T follicular helper cell (primary cell): ENCODE measurements around the gene ACE.

Source experiments
- DNase-seq: peaks from one replicate; pipeline ENCODE4 v3.0.0-alpha.2; 2020; ENCODE audit warnings: low read depth

ACE gene

GRCh38 chr17:63491413-63491812, 14.6 kb downstream of the ACE start:
- no peak for DNase-seq

DNA sequence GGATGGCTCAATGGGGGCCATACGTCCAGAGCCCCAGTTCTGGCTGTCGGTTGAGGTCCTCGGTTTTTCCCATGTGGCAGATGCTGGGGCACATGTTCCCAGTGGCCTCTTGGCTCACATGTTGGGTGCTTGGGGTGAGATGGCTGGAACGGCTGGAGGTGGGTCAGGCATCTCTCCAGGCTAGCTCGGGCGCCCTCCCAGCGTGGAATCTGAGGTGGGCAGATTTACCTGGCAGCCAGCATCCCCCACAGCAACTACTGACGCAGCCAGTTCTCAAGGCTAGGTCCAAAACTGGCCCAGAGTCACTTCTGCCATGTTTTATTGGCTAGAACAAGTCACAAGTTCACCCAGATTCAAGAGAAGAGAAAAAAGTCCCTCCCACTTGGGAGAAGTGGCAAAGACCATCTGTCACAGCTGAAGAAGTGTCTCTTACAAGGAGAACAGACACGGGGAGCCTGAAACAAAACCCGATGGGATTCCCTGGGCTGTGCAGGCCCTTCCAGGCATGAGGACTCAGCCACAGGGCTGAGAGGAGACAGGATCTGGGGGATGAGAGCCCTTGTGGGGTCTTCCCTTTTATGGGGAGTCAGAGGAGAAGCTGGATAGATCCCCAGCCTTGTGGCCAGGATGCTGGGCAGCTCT, 15.2 kb downstream of the ACE start:
- no peak for DNase-seq

- no peak for DNase-seq
Measured at GRCh38 chr17:63492940-63493339, 16.1 kb downstream of the ACE start.

DNA sequence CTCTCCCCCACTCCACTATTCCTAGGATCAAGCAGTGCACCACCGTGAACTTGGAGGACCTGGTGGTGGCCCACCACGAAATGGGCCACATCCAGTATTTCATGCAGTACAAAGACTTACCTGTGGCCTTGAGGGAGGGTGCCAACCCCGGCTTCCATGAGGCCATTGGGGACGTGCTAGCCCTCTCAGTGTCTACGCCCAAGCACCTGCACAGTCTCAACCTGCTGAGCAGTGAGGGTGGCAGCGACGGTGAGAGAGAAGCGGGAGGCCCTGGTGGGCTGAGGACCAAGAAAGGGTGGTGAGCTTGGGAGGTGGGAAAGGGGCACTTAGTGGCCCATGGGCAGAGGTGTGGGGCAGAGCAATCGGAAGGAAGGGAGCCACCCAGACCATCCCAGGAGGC, 16.6 kb downstream of the ACE start:
- DNase-seq: no peak

DNA sequence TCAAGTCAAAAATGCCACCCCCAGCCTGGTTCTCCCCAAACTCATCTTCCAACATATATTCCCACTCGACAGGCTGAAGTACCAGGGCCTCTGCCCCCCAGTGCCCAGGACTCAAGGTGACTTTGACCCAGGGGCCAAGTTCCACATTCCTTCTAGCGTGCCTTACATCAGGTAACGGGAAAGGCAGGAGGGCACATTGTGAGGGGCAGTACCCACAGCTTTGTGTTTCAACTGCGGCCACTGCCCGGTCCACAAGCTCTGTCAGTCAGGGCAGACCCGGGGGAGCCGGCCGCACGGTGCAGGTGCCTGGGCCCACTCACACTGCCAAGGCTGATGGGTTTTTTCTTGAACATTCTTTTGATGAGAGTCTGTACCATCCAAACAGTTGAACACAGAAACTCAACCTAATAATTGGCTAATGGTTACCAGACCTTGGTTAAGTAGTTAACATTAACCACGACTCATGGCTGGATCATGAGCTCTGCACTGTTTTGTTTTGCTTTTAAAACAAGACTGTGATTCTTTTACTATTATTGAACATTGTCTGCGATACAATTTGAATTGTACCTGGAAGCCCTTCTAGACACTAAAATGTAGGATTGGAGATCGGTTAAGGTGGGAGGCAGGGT, 17.6 kb downstream of the ACE start:
- no peak for DNase-seq

GRCh38 chr17:63495491-63495890, 18.6 kb downstream of the ACE start:
- no peak for DNase-seq

GRCh38 chr17:63496177-63496576, 19.3 kb downstream of the ACE start:
- no peak for DNase-seq

DNA sequence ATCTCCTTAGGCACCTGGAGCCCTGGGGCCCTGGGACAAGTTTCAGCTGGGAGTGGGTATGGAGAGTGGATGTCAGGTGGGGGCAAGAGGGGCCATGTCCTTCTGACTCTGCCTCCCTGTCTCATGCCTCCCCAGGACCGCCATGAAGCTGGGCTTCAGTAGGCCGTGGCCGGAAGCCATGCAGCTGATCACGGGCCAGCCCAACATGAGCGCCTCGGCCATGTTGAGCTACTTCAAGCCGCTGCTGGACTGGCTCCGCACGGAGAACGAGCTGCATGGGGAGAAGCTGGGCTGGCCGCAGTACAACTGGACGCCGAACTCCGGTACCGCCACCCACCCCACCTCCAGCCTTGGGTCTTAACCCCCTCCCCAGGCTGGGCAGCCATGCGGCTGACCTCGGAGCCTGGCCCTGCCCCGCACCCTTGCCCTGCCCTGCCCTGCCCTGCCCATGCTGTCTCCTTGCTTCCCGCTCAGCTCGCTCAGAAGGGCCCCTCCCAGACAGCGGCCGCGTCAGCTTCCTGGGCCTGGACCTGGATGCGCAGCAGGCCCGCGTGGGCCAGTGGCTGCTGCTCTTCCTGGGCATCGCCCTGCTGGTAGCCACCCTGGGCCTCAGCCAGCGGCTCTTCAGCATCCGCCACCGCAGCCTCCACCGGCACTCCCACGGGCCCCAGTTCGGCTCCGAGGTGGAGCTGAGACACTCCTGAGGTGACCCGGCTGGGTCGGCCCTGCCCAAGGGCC, 20.0 kb downstream of the ACE start:
- no peak for DNase-seq

DNA sequence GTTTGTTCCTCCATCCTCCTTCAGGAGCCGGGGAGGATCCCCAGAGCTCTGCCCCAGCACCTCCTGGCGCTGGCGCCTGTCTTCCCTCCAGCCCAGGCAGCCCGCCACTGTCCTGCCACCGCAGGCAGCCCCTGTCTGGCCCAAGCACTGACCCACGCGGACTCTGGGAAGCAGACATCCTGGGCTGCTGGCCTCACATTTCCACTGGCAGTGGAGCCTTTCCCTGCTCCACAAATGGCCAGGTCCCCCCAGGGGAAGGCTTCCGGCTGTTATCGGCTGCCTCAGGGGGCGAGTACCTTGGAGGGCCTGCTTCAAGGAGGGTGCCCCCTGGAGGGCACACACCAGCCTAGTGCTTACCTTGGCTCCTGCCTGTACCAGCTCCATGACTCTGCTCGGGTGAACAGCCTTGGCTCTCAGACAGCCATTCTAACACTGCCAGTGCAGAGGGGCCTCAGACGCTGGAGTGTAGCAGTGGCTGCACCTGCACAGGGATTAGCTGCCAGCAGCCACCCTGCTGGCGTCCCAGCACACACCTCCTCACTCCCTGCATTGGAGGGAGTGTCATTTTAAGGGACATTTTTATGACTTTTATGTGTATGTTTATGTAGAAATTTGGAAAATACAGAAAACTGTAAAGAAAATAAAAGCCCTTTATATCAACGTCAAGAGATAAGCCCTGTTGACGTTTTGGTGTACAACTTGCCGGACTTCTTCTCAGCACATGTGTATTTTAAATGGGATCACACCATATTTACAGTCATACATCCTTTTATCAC, 21.0 kb downstream of the ACE start:
- no peak for DNase-seq

- no peak for DNase-seq
Measured at GRCh38 chr17:63498626-63499195, 21.9 kb downstream of the ACE start.

GRCh38 chr17:63500543-63501390, 23.9 kb downstream of the ACE start:
- no peak for DNase-seq

DNA sequence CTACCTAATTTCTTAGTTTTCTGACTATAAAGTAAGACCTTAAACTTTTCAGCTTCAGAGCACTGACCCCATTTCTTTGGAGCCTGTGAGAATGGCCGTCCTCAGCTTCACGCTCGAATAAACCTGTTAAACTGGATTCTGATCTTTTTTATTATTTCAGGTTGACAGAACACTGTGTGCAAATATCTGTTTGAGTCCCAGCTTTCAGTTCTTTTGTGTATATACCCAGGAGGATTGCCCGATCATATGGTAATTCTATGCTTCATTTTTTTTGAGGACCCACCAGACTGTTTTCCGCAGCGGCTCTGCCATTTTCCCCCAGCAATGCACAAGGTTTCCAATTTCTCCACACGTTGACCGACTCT, 26.5 kb downstream of the ACE start:
- DNase-seq: no peak

GRCh38 chr17:63504261-63504660, 27.4 kb downstream of the ACE start:
- DNase-seq: no peak

DNA sequence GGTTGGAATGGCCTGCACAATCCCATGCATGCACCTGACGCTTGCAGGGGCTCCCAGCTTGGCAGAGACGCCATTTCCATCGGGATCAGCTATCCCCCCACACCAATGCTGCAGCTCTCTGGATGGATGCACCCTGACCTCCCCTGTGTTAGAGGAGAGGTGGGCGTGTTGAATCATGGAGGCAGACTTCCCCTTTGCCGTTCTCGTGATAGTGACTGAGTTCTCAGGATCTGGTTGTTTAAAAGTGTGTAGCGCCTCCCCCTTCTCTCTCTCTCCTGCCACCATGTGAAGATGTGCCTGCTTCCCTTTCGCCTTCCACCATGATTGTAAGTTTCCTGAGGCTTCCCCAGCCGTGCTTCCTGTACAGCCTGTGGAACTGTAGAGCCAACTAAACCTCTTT, 28.5 kb downstream of the ACE start:
- no peak for DNase-seq

- no peak for DNase-seq
Measured at GRCh38 chr17:63506627-63507026, 29.8 kb downstream of the ACE start.

DNA sequence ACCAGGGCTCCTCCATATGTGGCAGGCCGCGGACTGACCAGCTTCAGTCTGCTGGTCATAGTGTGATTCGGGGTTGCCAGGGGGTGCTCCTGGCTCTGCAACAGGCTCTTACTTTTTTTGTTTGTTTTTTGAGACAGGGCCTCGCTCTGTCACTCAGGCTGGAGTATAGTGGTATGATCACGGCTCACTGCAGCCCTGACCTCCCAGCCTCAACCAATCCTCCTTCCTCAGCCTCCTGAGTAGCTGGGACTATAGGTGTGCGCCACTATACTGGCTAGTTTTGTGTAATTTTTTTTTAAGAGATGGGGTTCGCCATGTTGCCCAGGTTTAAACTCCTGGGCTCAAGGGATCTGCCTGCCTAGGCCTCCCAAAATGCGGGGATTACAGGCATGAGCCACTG, 34.5 kb downstream of the ACE start:
- no peak for DNase-seq

DNA sequence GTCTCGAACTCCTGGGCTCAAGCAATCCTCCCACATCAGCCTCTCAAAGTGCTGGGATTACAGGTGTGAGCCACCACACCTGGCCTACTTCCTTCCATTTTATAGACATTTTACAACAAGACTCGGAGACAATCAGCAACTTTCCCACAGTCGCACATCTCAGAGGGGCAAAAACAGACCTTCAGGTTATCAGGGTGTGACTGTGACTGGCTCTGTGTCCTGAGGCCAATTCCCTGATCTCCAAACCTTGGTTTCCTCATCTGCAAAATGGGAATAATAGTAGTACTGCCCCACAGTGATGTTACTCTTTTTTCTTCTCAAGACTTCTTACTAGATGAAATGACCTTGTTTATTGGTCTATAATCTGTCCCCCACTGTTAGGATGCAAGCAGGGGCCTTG, 35.5 kb downstream of the ACE start:
- DNase-seq: no peak

GRCh38 chr17:63512896-63513644, 36.2 kb downstream of the ACE start:
- no peak for DNase-seq

DNA sequence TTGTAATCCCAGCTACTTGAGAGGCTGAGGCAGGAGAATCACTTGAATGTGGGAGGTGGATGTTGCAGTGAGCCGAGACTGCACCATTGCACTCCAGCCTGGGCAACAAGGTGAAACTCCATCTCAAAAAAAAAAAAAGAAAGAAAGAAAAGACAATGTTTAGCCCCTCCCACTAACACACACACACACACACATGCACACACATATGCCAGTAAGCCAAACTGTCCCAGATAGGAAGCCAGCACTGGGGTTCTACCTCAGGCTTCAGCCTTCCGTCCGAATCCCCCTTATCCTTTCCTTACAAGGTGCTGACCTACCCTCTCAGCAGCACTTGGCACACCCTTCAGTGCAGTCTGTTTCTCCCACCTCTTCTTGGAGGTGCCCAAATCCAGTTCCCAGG, 37.6 kb downstream of the ACE start:
- DNase-seq: no peak

GRCh38 chr17:63514974-63515373, 38.1 kb downstream of the ACE start:
- no peak for DNase-seq

- no peak for DNase-seq
Measured at GRCh38 chr17:63515426-63515825, 38.6 kb downstream of the ACE start.
